Breast epithelium (tissue), 4 donors: ENCODE results near the gene SH3D21. TPM values are rescaled to one million over a fixed set of nuclear protein-coding genes. Genes with fewer than 3 reads are reported as not detected.

ENCODE experiments used
- DNase-seq, 2 donors: peaks; one replicate each; pipeline ENCODE4 v3.0.0-alpha.2; 2019; ENCODE audit warnings: low spot score in 2 of 2
- H3K27ac ChIP-seq, 2 donors: fragments of 200-600 bp; sonication (generic) in 1 of 2; one replicate each; pipeline ENCODE4 v1.5.1; 2016 to 2019; ENCODE audit warnings: mild to moderate bottlenecking in 1 of 2
- H3K27me3 ChIP-seq, 2 donors: fragments of 200-600 bp; sonication (generic) in 1 of 2; one replicate each; pipeline versions ENCODE4 v1.5.1 to v1.6.0; 2017 to 2019; ENCODE audit warnings: control low read depth in 1 of 2, mild to moderate bottlenecking in 1 of 2
- H3K36me3 ChIP-seq: fragments of 200-600 bp; one replicate; pipeline ENCODE4 v1.5.1; 2019
- H3K4me1 ChIP-seq, 2 donors: fragments of 200-600 bp; sonication (generic); one replicate each; pipeline ENCODE4 v1.5.1; 2016 to 2019; ENCODE audit warnings: control low read depth in 1 of 2
- H3K4me3 ChIP-seq, 3 donors: fragments of 200-600 bp; sonication (generic); 1 replicate in 2 of 3; 2 replicates in 1 of 3; pipeline ENCODE4 v1.5.1; 2016 to 2019; ENCODE audit warnings: mild to moderate bottlenecking in 3 of 3, moderate library complexity in 2 of 3
- H3K9me3 ChIP-seq, 2 donors: fragments of 200-600 bp; sonication (generic) in 1 of 2; one replicate each; pipeline ENCODE4 v1.5.1; 2016 to 2019; ENCODE audit warnings: control low read depth in 1 of 2
- CTCF ChIP-seq, 3 donors: fragments of 450-650 bp; IDR thresholded peaks; one replicate each; pipeline ENCODE4 v1.5.1; 2016 to 2017; ENCODE audit warnings: antibody characterized with exemption in 3 of 3, mild to moderate bottlenecking in 3 of 3, moderate library complexity in 3 of 3
- POLR2A ChIP-seq: fragments of 450-650 bp; IDR thresholded peaks from one replicate; pipeline ENCODE4 v1.6.1; 2016; ENCODE audit warnings: antibody characterized with exemption, mild to moderate bottlenecking, moderate library complexity
- POLR2AphosphoS5 ChIP-seq, 3 donors: sonication (generic); formaldehyde crosslinking; IDR thresholded peaks; one replicate each; pipeline ENCODE4 v1.6.1; 2017; ENCODE audit warnings: antibody characterized with exemption in 3 of 3
- intact Hi-C: fragments of 100-400 bp; cut with DNase I; formaldehyde crosslinking; loops from one replicate; pipeline ENCODE4 v1.15.1; 2023; ENCODE audit warnings: low total_unique reads
- total RNA-seq, 3 donors: library from RNA; depleted of rRNA; stranded (reverse); fragments of >200 nt; gene quantifications; one replicate each; pipeline ENCODE4 v1.1.0, GENCODE V29; 2016

Gene SH3D21
- total RNA-seq, 3 donors from 2014 or later = 0.80 to 18.7 (median 18.0) TPM

GRCh38 chr1:36279789-36280296 lies 26.3 kb upstream of the SH3D21 start:
- Histone ChIP-seq H3K27me3 (no peaks in the 10 kb centered on the region), H3K9me3 (no peaks in the 10 kb centered on the region), H3K4me1 (peaks cover 0 to 4% of the 10 kb centered on the region in 2 donors), H3K36me3 (no peaks in the 10 kb centered on the region), H3K4me3 (no peak overlapping the region), H3K27ac (peak overlapping the region; percentile 6 to 51)
- DNase-seq = no peak
- TF ChIP-seq POLR2A = no peak
- TF ChIP-seq POLR2AphosphoS5 (IDR thresholded peaks at IDR 0.05) = no peak
- no peak for TF ChIP-seq CTCF (IDR thresholded peaks at IDR 0.05)
- intact Hi-C loops = no loop called here

- Histone ChIP-seq H3K9me3 (no peaks in the 10 kb centered on the region), H3K27ac (peak overlapping the region in 1 of 2 donors; percentile 51), H3K4me1 (peaks cover 0 to 4% of the 10 kb centered on the region in 2 donors), H3K36me3 (peaks cover 3% of the 10 kb centered on the region), H3K4me3 (no peak overlapping the region), H3K27me3 (no peaks in the 10 kb centered on the region)
- no peak for DNase-seq
- intact Hi-C loops = no loop called here
- no peak for TF ChIP-seq POLR2A
- TF ChIP-seq POLR2AphosphoS5 (IDR thresholded peaks at IDR 0.05) = no peak
- TF ChIP-seq CTCF (IDR thresholded peaks at IDR 0.05) = no peak
Measured at GRCh38 chr1:36284061-36284460, 22.1 kb upstream of the SH3D21 start.

- TF ChIP-seq CTCF (IDR thresholded peaks at IDR 0.05) = no peak
- no peak for TF ChIP-seq POLR2A
- TF ChIP-seq POLR2AphosphoS5 (IDR thresholded peaks at IDR 0.05) = no peak
- intact Hi-C loops = no loop called here
Measured at GRCh38 chr1:36284517-36284916, 21.7 kb upstream of the SH3D21 start.

GRCh38 chr1:36285443-36286101 lies 20.6 kb upstream of the SH3D21 start:
- peak in 1 of 2 donors; percentile 75 for DNase-seq
- TF ChIP-seq POLR2A (no peak), CTCF (IDR thresholded peaks at IDR 0.05) (peak; percentile 38 to 73 (median 71)), POLR2AphosphoS5 (IDR thresholded peaks at IDR 0.05) (peak in 1 of 3 donors; percentile 35)
- Histone ChIP-seq H3K27me3 (no peaks in the 10 kb centered on the region), H3K4me3 (no peak overlapping the region), H3K9me3 (no peaks in the 10 kb centered on the region), H3K36me3 (peaks cover 12% of the 10 kb centered on the region), H3K4me1 (peaks cover 0 to 4% of the 10 kb centered on the region in 2 donors), H3K27ac (peak overlapping the region; percentile 26 to 52)
- intact Hi-C loops = loop anchor here (5.0 kb wide), 1 partner anchor 188 kb away; no protein-coding TSS in a partner anchor

More at GRCh38 chr1:36284517-36284916, 21.7 kb upstream of the SH3D21 start:
- no peak overlapping the region for H3K4me3 ChIP-seq
- H3K36me3 ChIP-seq = peaks cover 6% of the 10 kb centered on the region
- no peaks in the 10 kb centered on the region for H3K27me3 ChIP-seq
- H3K4me1 ChIP-seq = peaks cover 0 to 4% of the 10 kb centered on the region in 2 donors
- H3K27ac ChIP-seq = no peak overlapping the region
- no peak for DNase-seq
- no peaks in the 10 kb centered on the region for H3K9me3 ChIP-seq

GRCh38 chr1:36286802-36287201 lies 19.4 kb upstream of the SH3D21 start:
- peaks cover 0 to 4% of the 10 kb centered on the region in 2 donors for H3K4me1 ChIP-seq
- intact Hi-C loops = loop anchor here (5.0 kb wide), 1 partner anchor 190 kb away; no protein-coding TSS in a partner anchor
- TF ChIP-seq POLR2AphosphoS5 (IDR thresholded peaks at IDR 0.05) (no peak), POLR2A (no peak), CTCF (IDR thresholded peaks at IDR 0.05) (no peak)

More at GRCh38 chr1:36286802-36287201, 19.4 kb upstream of the SH3D21 start:
- H3K4me3 ChIP-seq = no peak overlapping the region
- H3K27me3 ChIP-seq = no peaks in the 10 kb centered on the region
- DNase-seq = no peak
- no peak overlapping the region for H3K27ac ChIP-seq
- peaks cover 20% of the 10 kb centered on the region for H3K36me3 ChIP-seq
- H3K9me3 ChIP-seq = no peaks in the 10 kb centered on the region
